Caco-2 (cell line): ENCODE measurements around the gene TPH2. TPM values are rescaled to one million over a fixed set of nuclear protein-coding genes. Genes with fewer than 3 reads are reported as not detected.

ENCODE experiments used
- BruUV-seq: library from RNA; stranded (reverse); fragments of 400-500 nt; replicated peaks from 2 replicates; lab custom pipeline; 2021; lab: Mats Ljungman, UMichigan
- CTCF ChIA-PET: fragments of 300-600 bp; sonication (Branson Sonifier 250); formaldehyde crosslinking; loops from one replicate; lab custom pipeline; 2022; ENCODE audit warnings: antibody characterized with exemption; lab: Charles Lee
- POLR2A ChIA-PET: fragments of 300-600 bp; sonication (Branson Sonifier 250); formaldehyde crosslinking; loops from one replicate; lab custom pipeline; 2022; ENCODE audit warnings: antibody characterized with exemption; lab: Charles Lee
- DNase-seq, 2 experiments: peaks; one replicate each; pipeline versions ENCODE4 v3.0.0 to v3.0.0-alpha.2; 2020 to 2022
- H3K27me3 ChIP-seq: replicated peaks from 2 replicates; pipeline ENCODE4 v1.6.0; 2011; ENCODE audit warnings: low read length; ENCODE audit not compliant: control insufficient read depth, insufficient read depth
- H3K36me3 ChIP-seq: 2 replicates; pipeline ENCODE4 v1.5.1; 2011; ENCODE audit warnings: low read length; ENCODE audit not compliant: control insufficient read depth, insufficient read depth
- H3K4me1 ChIP-seq: fragments of 250-450 bp; sonication (Bioruptor Pico); 2 replicates; pipeline ENCODE4 v1.5.1; 2020; ENCODE audit warnings: mild to moderate bottlenecking
- H3K4me3 ChIP-seq: 2 replicates; pipeline ENCODE4 v1.5.1; 2011; ENCODE audit warnings: low read depth, mild to moderate bottlenecking, control low read depth, low read length
- H3K9me3 ChIP-seq: fragments of 250-450 bp; sonication (Bioruptor Pico); 2 replicates; pipeline ENCODE4 v1.5.1; 2020; ENCODE audit warnings: mild to moderate bottlenecking, moderate library complexity
- H3K27ac Mint-ChIP-seq: one replicate; pipeline ENCODE4 v1.8.0; 2022; ENCODE audit warnings: mixed read lengths; ENCODE audit not compliant: unreplicated experiment
- H3K27me3 Mint-ChIP-seq: one replicate; pipeline ENCODE4 v1.8.0; 2022; ENCODE audit warnings: mixed read lengths; ENCODE audit not compliant: insufficient read depth, unreplicated experiment
- H3K36me3 Mint-ChIP-seq: one replicate; pipeline ENCODE4 v1.8.0; 2022; ENCODE audit warnings: mild to moderate bottlenecking, mixed read lengths; ENCODE audit not compliant: insufficient read depth, unreplicated experiment
- H3K4me1 Mint-ChIP-seq: one replicate; pipeline ENCODE4 v1.8.0; 2022; ENCODE audit warnings: low read depth, mixed read lengths; ENCODE audit not compliant: unreplicated experiment
- H3K4me3 Mint-ChIP-seq: one replicate; pipeline ENCODE4 v1.8.0; 2022; ENCODE audit warnings: mild to moderate bottlenecking, moderate library complexity, mixed read lengths; ENCODE audit not compliant: unreplicated experiment
- H3K9me3 Mint-ChIP-seq: one replicate; pipeline ENCODE4 v1.8.0; 2022; ENCODE audit warnings: mixed read lengths; ENCODE audit not compliant: unreplicated experiment
- intact Hi-C: fragments of 100-400 bp; cut with micrococcal nuclease; formaldehyde crosslinking; loops from one replicate; pipeline ENCODE4 v1.10.0; 2022; ENCODE audit not compliant: unreplicated experiment
- total RNA-seq: library from RNA; stranded (reverse); gene quantifications from 2 replicates; pipeline ENCODE4 v1.2.3, GENCODE V29; 2022
- TF ChIP-seq, protein P1 (sequence below), 2 experiments: fragments of 200-600 bp in 1 of 2; IDR thresholded peaks; 1 replicate in 1 of 2; 2 replicates in 1 of 2; pipeline versions ENCODE4 v1.5.1 to v1.8.0; 2011 to 2022; ENCODE audit warnings: antibody characterized with exemption in 1 of 2, control low read depth in 1 of 2, inconsistent platforms in 1 of 2, low read depth in 1 of 2, low read length in 1 of 2, mild to moderate bottlenecking in 1 of 2, moderate library complexity in 1 of 2; ENCODE audit not compliant: insufficient read depth in 1 of 2, severe bottlenecking in 1 of 2, unreplicated experiment in 1 of 2

Gene TPH2
- total RNA-seq, 1 experiment from 2014 or later, result not detected

DNA sequence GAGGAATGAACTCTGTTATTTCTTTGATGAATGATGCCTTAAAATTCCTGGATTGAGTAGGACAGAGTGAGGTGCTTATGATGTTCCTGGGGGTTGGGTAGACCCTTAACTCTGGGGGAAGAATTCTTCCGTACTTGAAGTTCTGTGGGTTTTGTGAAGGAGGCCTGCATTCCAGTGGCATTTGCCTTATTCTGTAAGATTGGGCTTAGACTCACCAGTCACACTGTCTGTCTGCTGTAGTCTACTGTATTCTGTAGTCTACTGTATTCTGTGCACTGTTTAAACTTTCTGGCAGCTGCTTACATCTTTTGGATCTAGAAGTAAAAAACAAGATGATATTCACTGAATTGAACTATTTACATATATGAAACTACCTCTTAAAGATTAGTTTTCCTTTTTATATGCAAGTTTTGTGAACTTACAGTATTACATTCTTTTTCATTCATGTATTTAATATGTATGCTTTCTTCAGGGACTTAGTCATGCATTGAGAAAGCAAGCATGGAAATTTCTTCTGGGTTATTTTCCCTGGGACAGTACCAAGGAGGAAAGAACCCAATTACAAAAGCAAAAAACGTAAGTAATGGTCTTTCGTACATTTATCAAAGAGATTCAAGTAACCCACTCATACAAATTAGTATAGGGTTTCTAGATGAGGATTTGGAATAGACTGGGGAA lies 42.3 kb upstream of the TPH2 start:
- Mint-ChIP-seq H3K27ac (no peak overlapping the region), H3K4me3 (no peak overlapping the region), H3K9me3 (no peaks in the 10 kb centered on the region), H3K36me3 (peaks cover 28% of the 10 kb centered on the region), H3K4me1 (no peaks in the 10 kb centered on the region), H3K27me3 (no peaks in the 10 kb centered on the region)
- TF ChIP-seq, protein P1, sequence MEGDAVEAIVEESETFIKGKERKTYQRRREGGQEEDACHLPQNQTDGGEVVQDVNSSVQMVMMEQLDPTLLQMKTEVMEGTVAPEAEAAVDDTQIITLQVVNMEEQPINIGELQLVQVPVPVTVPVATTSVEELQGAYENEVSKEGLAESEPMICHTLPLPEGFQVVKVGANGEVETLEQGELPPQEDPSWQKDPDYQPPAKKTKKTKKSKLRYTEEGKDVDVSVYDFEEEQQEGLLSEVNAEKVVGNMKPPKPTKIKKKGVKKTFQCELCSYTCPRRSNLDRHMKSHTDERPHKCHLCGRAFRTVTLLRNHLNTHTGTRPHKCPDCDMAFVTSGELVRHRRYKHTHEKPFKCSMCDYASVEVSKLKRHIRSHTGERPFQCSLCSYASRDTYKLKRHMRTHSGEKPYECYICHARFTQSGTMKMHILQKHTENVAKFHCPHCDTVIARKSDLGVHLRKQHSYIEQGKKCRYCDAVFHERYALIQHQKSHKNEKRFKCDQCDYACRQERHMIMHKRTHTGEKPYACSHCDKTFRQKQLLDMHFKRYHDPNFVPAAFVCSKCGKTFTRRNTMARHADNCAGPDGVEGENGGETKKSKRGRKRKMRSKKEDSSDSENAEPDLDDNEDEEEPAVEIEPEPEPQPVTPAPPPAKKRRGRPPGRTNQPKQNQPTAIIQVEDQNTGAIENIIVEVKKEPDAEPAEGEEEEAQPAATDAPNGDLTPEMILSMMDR (IDR thresholded peaks at IDR 0.05; ENCODE audit: insufficient read depth in 1 of 2, low read depth in 1 of 2, low read length in 1 of 2, severe bottlenecking in 1 of 2, unreplicated experiment in 1 of 2), result no peak
- H3K27me3 ChIP-seq, result no peaks in the 10 kb centered on the region
- no peaks in the 10 kb centered on the region for H3K36me3 ChIP-seq
- CTCF ChIA-PET, result no interaction called here
- no peaks in the 10 kb centered on the region for H3K4me1 ChIP-seq
- no peak for DNase-seq
- POLR2A ChIA-PET, result no interaction called here
- intact Hi-C loops, result no loop called here
- H3K4me3 ChIP-seq, result no peak overlapping the region
- no TSS peak for BruUV-seq
- no peaks in the 10 kb centered on the region for H3K9me3 ChIP-seq

DNA sequence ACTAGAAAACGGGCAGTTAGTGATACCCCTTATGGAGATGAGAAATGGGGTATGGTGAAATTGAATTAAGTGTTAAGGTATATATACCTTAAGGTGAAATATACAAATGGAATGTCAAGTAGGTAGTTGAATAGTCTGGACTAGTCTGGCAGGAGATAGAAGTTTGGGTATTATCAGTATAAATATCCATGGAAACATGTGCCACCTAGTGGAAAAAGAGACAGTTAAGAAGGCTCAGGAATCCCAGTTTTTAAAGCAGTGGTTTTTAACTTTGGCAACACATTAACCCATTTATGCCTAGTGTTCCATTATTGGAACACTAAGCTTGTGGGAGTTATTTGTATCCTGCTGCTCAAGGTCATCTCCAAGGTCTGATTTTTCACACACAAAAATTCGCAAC lies 38.6 kb upstream of the TPH2 start:
- DNase-seq, result no peak
- Histone ChIP-seq H3K4me3 (no peak overlapping the region), H3K9me3 (no peaks in the 10 kb centered on the region), H3K4me1 (no peaks in the 10 kb centered on the region), H3K27me3 (no peaks in the 10 kb centered on the region), H3K36me3 (no peaks in the 10 kb centered on the region)
- Mint-ChIP-seq H3K27ac (no peak overlapping the region), H3K9me3 (no peaks in the 10 kb centered on the region), H3K27me3 (no peaks in the 10 kb centered on the region), H3K4me1 (no peaks in the 10 kb centered on the region), H3K36me3 (peaks cover 42% of the 10 kb centered on the region), H3K4me3 (no peak overlapping the region)
- CTCF ChIA-PET, result no interaction called here
- BruUV-seq, result no TSS peak
- intact Hi-C loops, result loop anchor here (1.0 kb wide), 1 partner anchor 120 kb away; no protein-coding TSS in a partner anchor
- POLR2A ChIA-PET, result no interaction called here
- TF ChIP-seq, protein P1 (IDR thresholded peaks at IDR 0.05; ENCODE audit: insufficient read depth in 1 of 2, low read depth in 1 of 2, low read length in 1 of 2, severe bottlenecking in 1 of 2, unreplicated experiment in 1 of 2), result peak in 1 of 2 experiments; percentile 9

- H3K36me3 Mint-ChIP-seq, result peaks cover 29% of the 10 kb centered on the region
- Histone ChIP-seq H3K36me3 (no peaks in the 10 kb centered on the region), H3K9me3 (no peaks in the 10 kb centered on the region), H3K4me1 (no peaks in the 10 kb centered on the region), H3K4me3 (no peak overlapping the region), H3K27me3 (no peaks in the 10 kb centered on the region)
- H3K4me3 Mint-ChIP-seq, result no peak overlapping the region
- DNase-seq, result no peak
- intact Hi-C loops, result no loop called here
- no peaks in the 10 kb centered on the region for H3K9me3 Mint-ChIP-seq
- no peak overlapping the region for H3K27ac Mint-ChIP-seq
- TF ChIP-seq, protein P1 (IDR thresholded peaks at IDR 0.05; ENCODE audit: insufficient read depth in 1 of 2, low read depth in 1 of 2, low read length in 1 of 2, severe bottlenecking in 1 of 2, unreplicated experiment in 1 of 2), result no peak
- ChIA-PET CTCF (no interaction called here), POLR2A (no interaction called here)
- no peaks in the 10 kb centered on the region for H3K27me3 Mint-ChIP-seq
- no TSS peak for BruUV-seq
- no peaks in the 10 kb centered on the region for H3K4me1 Mint-ChIP-seq
Observed at GRCh38 chr12:71904629-71905028, 34.0 kb upstream of the TPH2 start.
